ENCODE data around the gene LAPTM4A. TPM values are rescaled to one million over a fixed set of nuclear protein-coding genes. Genes with fewer than 3 reads are reported as not detected.

The LAPTM4A gene
- total RNA-seq (2012; rRNA removed): 97.7 and 221 TPM in 2 replicates
- polyA plus RNA-seq (2012; rRNA removed): 378 and 401 TPM in 2 replicates
- polyA plus RNA-seq (2012; cell fraction: cytosol; rRNA removed): 100 and 185 TPM in 2 replicates
- polyA plus RNA-seq (2012; cell fraction: nucleus; rRNA removed; ENCODE audit: low replicate concordance): 33.9 and 158 TPM in 2 replicates
- Bru-seq, nascent RNA: percentile 98 among the genes with signal in this experiment
- percentile 97 among the genes with signal in this experiment for BruChase-seq, experiment 1, labeled RNA remaining after a 6-hour chase
- percentile 93 among the genes with signal in this experiment for BruChase-seq, experiment 2, labeled RNA remaining after a 2-hour chase
- long read RNA-seq, transcript LAPTM4A-201 (7 exons, 1,765 nt): major isoform, 634 of 911 reads
- long read RNA-seq, partial matches to known transcripts: 11 of 911 reads
- long read RNA-seq, other reads (novel, unspliced or antisense): 266 of 911 reads

DNA sequence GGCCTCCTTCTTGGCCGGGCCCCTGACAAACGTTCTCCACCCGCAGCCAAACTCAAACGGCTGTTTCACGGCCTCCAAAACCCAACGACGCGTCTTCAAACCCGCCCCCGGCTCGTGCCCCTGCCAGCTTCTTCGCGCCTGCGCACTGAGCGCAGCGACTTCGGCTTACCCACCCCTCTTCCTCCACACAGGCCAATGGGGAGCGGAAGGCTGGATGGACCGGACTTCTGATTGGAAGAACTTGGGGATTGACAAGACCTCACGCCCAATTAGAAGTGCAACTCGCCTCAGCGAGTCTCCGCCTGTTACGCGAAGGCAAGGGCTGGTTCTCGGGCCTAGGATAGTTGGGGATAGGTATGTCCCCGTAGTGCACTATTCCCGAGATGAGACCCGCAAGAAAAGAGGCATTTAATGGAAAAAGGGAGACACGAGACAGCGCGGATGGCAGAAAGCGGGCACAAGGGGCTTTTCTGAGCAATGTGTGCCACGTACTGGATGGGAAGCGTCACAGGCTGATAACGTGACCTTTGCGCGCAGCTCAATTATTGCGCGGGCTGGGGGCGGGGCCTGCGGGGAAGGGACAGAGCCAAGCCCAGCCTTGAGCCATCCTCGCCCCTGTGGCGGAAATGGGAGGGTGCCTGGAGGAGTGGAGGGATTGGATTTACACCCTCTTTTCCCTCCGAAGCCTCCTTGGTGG lies at the start of gene LAPTM4A:
TSS of gene LAPTM4A (minus strand) at position 97 of the 697 bp plus-strand sequence. CDS start 108 bp downstream, outside the sequence.
- Histone ChIP-seq H4K5ac (ENCODE audit: low read depth, low read length) (peak within 1 kb of the TSS; percentile 98), H2AK5ac (ENCODE audit: low read depth, low read length) (peak within 1 kb of the TSS; percentile 87), H4K20me1 (ENCODE audit: insufficient read depth, low read length) (peaks cover 37% of the 10 kb centered on the region; the same call in 1 of the 2 replicates), H2AFZ (replicated peaks; ENCODE audit: low read length, poor library complexity) (peak within 1 kb of the TSS; percentile 98), H3K4ac (ENCODE audit: low read depth, low read length) (peak within 1 kb of the TSS; percentile 99), H3K27me3 (ENCODE audit: control insufficient read depth, insufficient read depth, low read length) (no peaks in the 10 kb centered on the region), H3K9ac (ENCODE audit: low read depth, low read length) (peak within 1 kb of the TSS; percentile 95), H3K4me2 (ENCODE audit: low read depth, low read length) (peak within 1 kb of the TSS; percentile 94), H2AK9ac (replicated peaks; ENCODE audit: low read depth, low read length, poor library complexity) (peak within 1 kb of the TSS; percentile 93), H3K18ac (ENCODE audit: low read depth, low read length) (peak within 1 kb of the TSS; percentile 97), H3K56ac (ENCODE audit: extremely low read depth, insufficient read depth, low read length) (peak within 1 kb of the TSS; percentile 97), H2BK120ac (ENCODE audit: low read depth, low read length) (peak within 1 kb of the TSS; percentile 99), H3K27ac (ENCODE audit: insufficient read depth, low read length) (peak within 1 kb of the TSS; percentile 97), H3K79me1 (ENCODE audit: low read depth in 1 of 2, low read length in 2 of 2) (peaks cover 0 to 29% of the 10 kb centered on the region in 2 experiments; a peak in 2 of 4 replicates), H3K4me1 (ENCODE audit: control insufficient read depth, insufficient read depth, low read length) (peaks cover 2% of the 10 kb centered on the region; the same call in 1 of the 2 replicates), H3K23ac (ENCODE audit: low read depth, low read length) (peak within 1 kb of the TSS; percentile 99), H3K4me3 (ENCODE audit: insufficient read depth, low read depth, low read length) (peak within 1 kb of the TSS; percentile 77), H3K9me3 (ENCODE audit: control insufficient read depth, insufficient read depth, low read length) (no peaks in the 10 kb centered on the region), H2BK5ac (ENCODE audit: low read depth, low read length, poor library complexity, severe bottlenecking) (peak within 1 kb of the TSS; percentile 96), H4K8ac (ENCODE audit: low read depth in 2 of 2, low read length in 2 of 2) (peak within 1 kb of the TSS; percentile 86 to 100), H3K9me1 (ENCODE audit: insufficient read depth, low read length) (peaks cover 2% of the 10 kb centered on the region; the same call in 1 of the 2 replicates), H2BK15ac (ENCODE audit: low read depth, low read length) (peak within 1 kb of the TSS; percentile 98; the same call in 2 of the 3 replicates), H3K36me3 (ENCODE audit: control insufficient read depth, insufficient read depth, low read length) (no peaks in the 10 kb centered on the region), H4K91ac (ENCODE audit: insufficient read depth, low read depth, low read length) (peak within 1 kb of the TSS; percentile 100), H3K14ac (replicated peaks; ENCODE audit: low read depth, low read length) (peak within 1 kb of the TSS; percentile 100), H2BK20ac (ENCODE audit: low read depth, low read length) (peak within 1 kb of the TSS; percentile 97)
- peak; percentile 95 for ATAC-seq (ENCODE audit: low read depth)
- peak; percentile 100 for DNase-seq
- in situ Hi-C loops (cut with MboI; ENCODE audit: low sequenced_read_pairs) (no loop called here), intact Hi-C loops (cut with micrococcal nuclease) (loop anchor here (1.0 kb wide), 2 partner anchors 17 to 40 kb away; no protein-coding TSS in a partner anchor), dilution Hi-C loops (cut with HindIII; ENCODE audit: low sequenced_read_pairs, unreplicated experiment) (no loop called here)
- 0% methylated on average over 17 of the region's 45 CpGs; no CpG with 5 or more reads in 1 of the 2 experiments for whole genome bisulfite sequencing, 2 experiments (ENCODE audit: extremely low coverage in 2 of 2, insufficient read length in 1 of 2)
- ChIA-PET CTCF (interaction anchor here (2.2 kb wide), 1 partner anchor 10 kb away, joined by 9 read pairs; no protein-coding TSS in a partner anchor), POLR2A (ENCODE audit: unreplicated experiment) (interaction anchor here (0.6 to 2.7 kb wide), 5 partner anchors 10 to 87 kb away, joined by 3 to 18 read pairs (median 6); no protein-coding TSS in a partner anchor)
- no TSS peak for BruUV-seq (replicated peaks)
- TF ChIP-seq, protein P1, sequence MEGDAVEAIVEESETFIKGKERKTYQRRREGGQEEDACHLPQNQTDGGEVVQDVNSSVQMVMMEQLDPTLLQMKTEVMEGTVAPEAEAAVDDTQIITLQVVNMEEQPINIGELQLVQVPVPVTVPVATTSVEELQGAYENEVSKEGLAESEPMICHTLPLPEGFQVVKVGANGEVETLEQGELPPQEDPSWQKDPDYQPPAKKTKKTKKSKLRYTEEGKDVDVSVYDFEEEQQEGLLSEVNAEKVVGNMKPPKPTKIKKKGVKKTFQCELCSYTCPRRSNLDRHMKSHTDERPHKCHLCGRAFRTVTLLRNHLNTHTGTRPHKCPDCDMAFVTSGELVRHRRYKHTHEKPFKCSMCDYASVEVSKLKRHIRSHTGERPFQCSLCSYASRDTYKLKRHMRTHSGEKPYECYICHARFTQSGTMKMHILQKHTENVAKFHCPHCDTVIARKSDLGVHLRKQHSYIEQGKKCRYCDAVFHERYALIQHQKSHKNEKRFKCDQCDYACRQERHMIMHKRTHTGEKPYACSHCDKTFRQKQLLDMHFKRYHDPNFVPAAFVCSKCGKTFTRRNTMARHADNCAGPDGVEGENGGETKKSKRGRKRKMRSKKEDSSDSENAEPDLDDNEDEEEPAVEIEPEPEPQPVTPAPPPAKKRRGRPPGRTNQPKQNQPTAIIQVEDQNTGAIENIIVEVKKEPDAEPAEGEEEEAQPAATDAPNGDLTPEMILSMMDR (conservative IDR thresholded peaks at IDR 0.05; ENCODE audit: low read depth, low read length): no peak
- peak; percentile 73; the same call in 1 of the 2 replicates for TF ChIP-seq MAZ (IDR thresholded peaks at IDR 0.05; ENCODE audit: borderline replicate concordance, low read depth, low read length)
- TF ChIP-seq FOS (IDR thresholded peaks at IDR 0.05; ENCODE audit: low read depth, low read length): peak; percentile 53; the same call in 1 of the 2 replicates
- TF ChIP-seq BHLHE40 (IDR thresholded peaks at IDR 0.05; ENCODE audit: low read depth, low read length): peak; percentile 88
- no peak for TF ChIP-seq RFX5 (IDR thresholded peaks at IDR 0.05; ENCODE audit: low read depth, low read length)
- TF ChIP-seq, protein P2, sequence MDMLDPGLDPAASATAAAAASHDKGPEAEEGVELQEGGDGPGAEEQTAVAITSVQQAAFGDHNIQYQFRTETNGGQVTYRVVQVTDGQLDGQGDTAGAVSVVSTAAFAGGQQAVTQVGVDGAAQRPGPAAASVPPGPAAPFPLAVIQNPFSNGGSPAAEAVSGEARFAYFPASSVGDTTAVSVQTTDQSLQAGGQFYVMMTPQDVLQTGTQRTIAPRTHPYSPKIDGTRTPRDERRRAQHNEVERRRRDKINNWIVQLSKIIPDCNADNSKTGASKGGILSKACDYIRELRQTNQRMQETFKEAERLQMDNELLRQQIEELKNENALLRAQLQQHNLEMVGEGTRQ (IDR thresholded peaks at IDR 0.05; ENCODE audit: low read depth, low read length): peak; percentile 68; the same call in 1 of the 2 replicates
- no peak for TF ChIP-seq MAFK (IDR thresholded peaks at IDR 0.05; ENCODE audit: low read depth, low read length)
- peak; percentile 16; the same call in 1 of the 2 replicates for TF ChIP-seq RAD21 (IDR thresholded peaks at IDR 0.05; ENCODE audit: low read length)
- TF ChIP-seq CHD1 (IDR thresholded peaks at IDR 0.05; ENCODE audit: low read depth, low read length): no peak
- TF ChIP-seq MXI1 (IDR thresholded peaks at IDR 0.05; ENCODE audit: borderline replicate concordance, low read depth, low read length): 0 out of 2 replicates have a peak, but pooled peaks have one; percentile 26
- peak; percentile 66 for TF ChIP-seq CEBPB (IDR thresholded peaks at IDR 0.05; ENCODE audit: low read depth, low read length)
- no peak for TF ChIP-seq SMC3 (IDR thresholded peaks at IDR 0.05; ENCODE audit: low read depth, low read length)
- no peak for TF ChIP-seq NFE2L2 (IDR thresholded peaks at IDR 0.05; ENCODE audit: low read depth, low read length)
